ENCODE data around the gene BLVRA. TPM values are rescaled to one million over a fixed set of nuclear protein-coding genes. Genes with fewer than 3 reads are reported as not detected.
A peak's percentile ranks its signal among the peaks of the same experiment; 100 is the strongest.

BLVRA gene
- total RNA-seq, 1 experiment from 2014 or later, result 40.7 TPM

DNA sequence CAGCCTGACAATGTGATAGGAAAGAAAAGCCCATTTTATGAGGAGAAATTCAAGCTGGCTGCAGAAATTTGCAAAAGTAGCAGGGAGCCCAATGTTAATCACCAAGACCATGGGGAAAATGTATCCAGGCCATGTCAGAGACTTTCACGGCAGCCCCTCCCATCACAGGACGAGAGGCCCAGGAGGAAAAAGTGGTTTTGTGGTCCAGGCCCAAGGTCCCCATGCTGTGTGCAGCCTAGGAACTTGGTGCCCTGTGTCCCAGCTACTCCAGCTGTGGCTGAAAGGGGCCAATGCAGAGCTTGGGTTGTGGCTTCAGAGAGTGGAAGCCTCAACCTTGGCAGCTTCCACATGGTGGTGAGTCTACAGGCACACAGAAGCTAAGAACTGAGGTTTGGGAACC lies 41.9 kb upstream of the BLVRA start:
- Histone ChIP-seq H3K56ac (ENCODE audit: insufficient read length, low read depth, low read length) (no peak overlapping the region), H3K23me2 (ENCODE audit: insufficient read length, low read depth, low read length, poor library complexity, severe bottlenecking) (no peaks in the 10 kb centered on the region), H3K18ac (ENCODE audit: insufficient read length, low read depth, low read length) (no peak overlapping the region), H3K9ac (ENCODE audit: extremely low read depth, insufficient read length, low read length) (no peak overlapping the region), H3K79me2 (ENCODE audit: insufficient read depth, low read length) (peaks cover 28% of the 10 kb centered on the region; the same call in 1 of the 2 replicates), H4K20me1 (ENCODE audit: control insufficient read depth, insufficient read depth, insufficient read length) (no peaks in the 10 kb centered on the region), H4K91ac (ENCODE audit: insufficient read length, low read depth, low read length) (no peak overlapping the region), H3K4ac (ENCODE audit: low read depth, low read length) (no peak overlapping the region), H3K79me1 (ENCODE audit: insufficient read depth, low read depth, low read length, poor library complexity, severe bottlenecking) (peaks cover 19% of the 10 kb centered on the region), H3K23ac (ENCODE audit: insufficient read length, low read depth, low read length) (no peak overlapping the region), H2BK20ac (ENCODE audit: low read depth, low read length, poor library complexity, severe bottlenecking) (no peak overlapping the region), H3K4me1 (ENCODE audit: insufficient read depth, low read length) (peaks cover under 1% of the 10 kb centered on the region; the same call in 1 of the 2 replicates), H4K8ac (replicated peaks; ENCODE audit: insufficient read length, low read depth, low read length) (no peak overlapping the region), H2AFZ (ENCODE audit: low read length) (no peak overlapping the region), H2BK5ac (ENCODE audit: insufficient read length, low read length) (no peak overlapping the region), H3K9me3 (ENCODE audit: control insufficient read depth, low read depth, low read length) (no peaks in the 10 kb centered on the region), H3K4me2 (ENCODE audit: insufficient read depth, insufficient read length, low read length) (no peak overlapping the region), H3K27me3 (ENCODE audit: insufficient read depth, low read length) (no peaks in the 10 kb centered on the region), H2AK5ac (ENCODE audit: insufficient read length, low read length) (no peak overlapping the region), H3T11ph (ENCODE audit: low read length) (no peak overlapping the region), H2BK15ac (ENCODE audit: low read depth, low read length) (no peak overlapping the region), H2BK120ac (ENCODE audit: low read depth, low read length, poor library complexity, severe bottlenecking) (no peak overlapping the region), H2BK12ac (ENCODE audit: insufficient read length, low read depth, low read length) (no peak overlapping the region), H3K27ac (ENCODE audit: insufficient read length, low read depth, low read length) (no peak overlapping the region), H3K14ac (ENCODE audit: insufficient read depth, low read length) (no peak overlapping the region), H4K5ac (ENCODE audit: insufficient read length, low read depth, low read length) (no peak overlapping the region)
- WGBS (ENCODE audit: extremely low coverage, insufficient read length, low lambda C conversion rate), result no CpG with 5 or more reads among the region's 2 CpGs
- peaks cover 3 to 8% of the 10 kb centered on the region in 2 experiments for H3K4me1 Mint-ChIP-seq
- peaks cover 20 to 28% of the 10 kb centered on the region in 2 experiments; a peak in 4 of 5 replicates for H3K9me3 Mint-ChIP-seq
- H3K4me3 Mint-ChIP-seq, result no peak overlapping the region
- H3K27ac Mint-ChIP-seq, result peak overlapping the region in 1 of 3 experiments; percentile 87; a peak in 1 of 7 replicates
- no peak for DNase-seq
- peaks cover 33 to 47% (median 33%) of the 10 kb centered on the region in 3 experiments for H3K36me3 Mint-ChIP-seq (ENCODE audit: insufficient read depth in 1 of 3, low read depth in 3 of 3)
- TF ChIP-seq, protein P1, sequence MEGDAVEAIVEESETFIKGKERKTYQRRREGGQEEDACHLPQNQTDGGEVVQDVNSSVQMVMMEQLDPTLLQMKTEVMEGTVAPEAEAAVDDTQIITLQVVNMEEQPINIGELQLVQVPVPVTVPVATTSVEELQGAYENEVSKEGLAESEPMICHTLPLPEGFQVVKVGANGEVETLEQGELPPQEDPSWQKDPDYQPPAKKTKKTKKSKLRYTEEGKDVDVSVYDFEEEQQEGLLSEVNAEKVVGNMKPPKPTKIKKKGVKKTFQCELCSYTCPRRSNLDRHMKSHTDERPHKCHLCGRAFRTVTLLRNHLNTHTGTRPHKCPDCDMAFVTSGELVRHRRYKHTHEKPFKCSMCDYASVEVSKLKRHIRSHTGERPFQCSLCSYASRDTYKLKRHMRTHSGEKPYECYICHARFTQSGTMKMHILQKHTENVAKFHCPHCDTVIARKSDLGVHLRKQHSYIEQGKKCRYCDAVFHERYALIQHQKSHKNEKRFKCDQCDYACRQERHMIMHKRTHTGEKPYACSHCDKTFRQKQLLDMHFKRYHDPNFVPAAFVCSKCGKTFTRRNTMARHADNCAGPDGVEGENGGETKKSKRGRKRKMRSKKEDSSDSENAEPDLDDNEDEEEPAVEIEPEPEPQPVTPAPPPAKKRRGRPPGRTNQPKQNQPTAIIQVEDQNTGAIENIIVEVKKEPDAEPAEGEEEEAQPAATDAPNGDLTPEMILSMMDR (conservative IDR thresholded peaks at IDR 0.05), result no peak
- H3K27me3 Mint-ChIP-seq (ENCODE audit: low read depth), result no peaks in the 10 kb centered on the region

All from H9 (cell line).